Calu3 (cell line): ENCODE data around the gene SCRT2. TPM values are rescaled to one million over a fixed set of nuclear protein-coding genes. Genes with fewer than 3 reads are reported as not detected.

Experiments used
- BruUV-seq: library from RNA; stranded (reverse); fragments of 400-500 nt; replicated peaks from 2 replicates; lab custom pipeline; 2021; lab: Mats Ljungman, UMichigan
- CTCF ChIA-PET: fragments of 300-600 bp; sonication (Branson Sonifier 250); formaldehyde crosslinking; loops from one replicate; lab custom pipeline; 2022; ENCODE audit warnings: antibody characterized with exemption; lab: Charles Lee
- DNase-seq: peaks from one replicate; pipeline ENCODE4 v3.0.0; 2022
- H3K27ac Mint-ChIP-seq: one replicate; pipeline ENCODE4 v1.8.0; 2022; ENCODE audit warnings: mixed read lengths; ENCODE audit not compliant: unreplicated experiment
- H3K27me3 Mint-ChIP-seq: one replicate; pipeline ENCODE4 v1.8.0; 2022; ENCODE audit warnings: mixed read lengths; ENCODE audit not compliant: unreplicated experiment
- H3K36me3 Mint-ChIP-seq: one replicate; pipeline ENCODE4 v1.8.0; 2022; ENCODE audit warnings: mild to moderate bottlenecking, moderate library complexity, mixed read lengths; ENCODE audit not compliant: insufficient read depth, unreplicated experiment
- H3K4me1 Mint-ChIP-seq: one replicate; pipeline ENCODE4 v1.8.0; 2022; ENCODE audit warnings: mild to moderate bottlenecking, low read depth, mixed read lengths; ENCODE audit not compliant: unreplicated experiment
- H3K4me3 Mint-ChIP-seq: one replicate; pipeline ENCODE4 v1.8.0; 2022; ENCODE audit warnings: mild to moderate bottlenecking, low read depth, moderate library complexity, mixed read lengths; ENCODE audit not compliant: unreplicated experiment
- H3K9me3 Mint-ChIP-seq: one replicate; pipeline ENCODE4 v1.8.0; 2022; ENCODE audit warnings: low read depth, mixed read lengths; ENCODE audit not compliant: unreplicated experiment
- CTCF ChIP-seq: fragments of 200-600 bp; IDR thresholded peaks from one replicate; pipeline ENCODE4 v1.8.0; 2022; ENCODE audit warnings: antibody characterized with exemption; ENCODE audit not compliant: unreplicated experiment
- intact Hi-C: fragments of 100-400 bp; cut with micrococcal nuclease; formaldehyde crosslinking; loops from one replicate; pipeline ENCODE4 v1.10.0; 2022; ENCODE audit not compliant: unreplicated experiment
- total RNA-seq: library from RNA; stranded (reverse); gene quantifications from 2 replicates; pipeline ENCODE4 v1.2.3, GENCODE V29; 2022

Gene SCRT2
- total RNA-seq, 1 experiment from 2014 or later = not detected

- intact Hi-C loops = loop anchor here (5.0 kb wide), 1 partner anchor 54 kb away; no protein-coding TSS in a partner anchor
- Mint-ChIP-seq H3K4me3 (no peak overlapping the region), H3K27me3 (peaks cover 64% of the 10 kb centered on the region), H3K4me1 (peaks cover 28% of the 10 kb centered on the region), H3K36me3 (no peaks in the 10 kb centered on the region), H3K9me3 (no peaks in the 10 kb centered on the region), H3K27ac (no peak overlapping the region)
- CTCF ChIA-PET = no interaction called here
- no peak for TF ChIP-seq CTCF
- DNase-seq = no peak
- no TSS peak for BruUV-seq
These were observed 2.5 kb downstream of the SCRT2 start for GRCh38 chr20:672963-673602.

GRCh38 chr20:671252-672030 lies 4.2 kb downstream of the SCRT2 start:
- no TSS peak for BruUV-seq
- H3K4me1 Mint-ChIP-seq = peaks cover 28% of the 10 kb centered on the region
- H3K27ac Mint-ChIP-seq = no peak overlapping the region
- no peaks in the 10 kb centered on the region for H3K36me3 Mint-ChIP-seq
- peak; percentile 14 for DNase-seq
- CTCF ChIA-PET = no interaction called here
- H3K27me3 Mint-ChIP-seq = peaks cover 54% of the 10 kb centered on the region
- intact Hi-C loops = loop anchor here (5.0 kb wide), 1 partner anchor 56 kb away; no protein-coding TSS in a partner anchor
- H3K9me3 Mint-ChIP-seq = no peaks in the 10 kb centered on the region
- H3K4me3 Mint-ChIP-seq = no peak overlapping the region
- no peak for TF ChIP-seq CTCF

- Mint-ChIP-seq H3K9me3 (no peaks in the 10 kb centered on the region), H3K4me1 (peaks cover 19% of the 10 kb centered on the region), H3K4me3 (no peak overlapping the region), H3K27ac (no peak overlapping the region), H3K36me3 (no peaks in the 10 kb centered on the region), H3K27me3 (peaks cover 36% of the 10 kb centered on the region)
- no peak for TF ChIP-seq CTCF
- no TSS peak for BruUV-seq
- no peak for DNase-seq
- intact Hi-C loops = no loop called here
- CTCF ChIA-PET = no interaction called here
These were observed 6.0 kb downstream of the SCRT2 start for GRCh38 chr20:669573-669972.

GRCh38 chr20:668638-669037 lies 7.0 kb downstream of the SCRT2 start:
- no peaks in the 10 kb centered on the region for H3K9me3 Mint-ChIP-seq
- no peak overlapping the region for H3K27ac Mint-ChIP-seq
- BruUV-seq = no TSS peak
- CTCF ChIA-PET = no interaction called here
- no peak for DNase-seq
- no peak for TF ChIP-seq CTCF
- intact Hi-C loops = no loop called here
- H3K27me3 Mint-ChIP-seq = peaks cover 27% of the 10 kb centered on the region
- H3K4me3 Mint-ChIP-seq = no peak overlapping the region
- H3K36me3 Mint-ChIP-seq = no peaks in the 10 kb centered on the region
- H3K4me1 Mint-ChIP-seq = peaks cover 12% of the 10 kb centered on the region
